Thyroid gland (tissue), 4 donors: Measurements from ENCODE around the gene CYBC1.

Experiments used
- POLR2A ChIP-seq, 2 donors: fragments of 450-650 bp; IDR thresholded peaks; one replicate each; pipeline ENCODE4 v1.6.1; 2017; ENCODE audit warnings: antibody characterized with exemption in 2 of 2, mild to moderate bottlenecking in 2 of 2, moderate library complexity in 1 of 2
- TF ChIP-seq, protein P1 (sequence below), 6 experiments: fragments of 200-600 bp in 3 of 6; fragments of 450-650 bp in 3 of 6; sonication (generic) in 3 of 6; IDR thresholded peaks; one replicate each; pipeline ENCODE4 v1.5.1; 2016 to 2019; ENCODE audit warnings: antibody characterized with exemption in 6 of 6, mild to moderate bottlenecking in 2 of 6, inconsistent platforms in 1 of 6, moderate library complexity in 1 of 6

DNA sequence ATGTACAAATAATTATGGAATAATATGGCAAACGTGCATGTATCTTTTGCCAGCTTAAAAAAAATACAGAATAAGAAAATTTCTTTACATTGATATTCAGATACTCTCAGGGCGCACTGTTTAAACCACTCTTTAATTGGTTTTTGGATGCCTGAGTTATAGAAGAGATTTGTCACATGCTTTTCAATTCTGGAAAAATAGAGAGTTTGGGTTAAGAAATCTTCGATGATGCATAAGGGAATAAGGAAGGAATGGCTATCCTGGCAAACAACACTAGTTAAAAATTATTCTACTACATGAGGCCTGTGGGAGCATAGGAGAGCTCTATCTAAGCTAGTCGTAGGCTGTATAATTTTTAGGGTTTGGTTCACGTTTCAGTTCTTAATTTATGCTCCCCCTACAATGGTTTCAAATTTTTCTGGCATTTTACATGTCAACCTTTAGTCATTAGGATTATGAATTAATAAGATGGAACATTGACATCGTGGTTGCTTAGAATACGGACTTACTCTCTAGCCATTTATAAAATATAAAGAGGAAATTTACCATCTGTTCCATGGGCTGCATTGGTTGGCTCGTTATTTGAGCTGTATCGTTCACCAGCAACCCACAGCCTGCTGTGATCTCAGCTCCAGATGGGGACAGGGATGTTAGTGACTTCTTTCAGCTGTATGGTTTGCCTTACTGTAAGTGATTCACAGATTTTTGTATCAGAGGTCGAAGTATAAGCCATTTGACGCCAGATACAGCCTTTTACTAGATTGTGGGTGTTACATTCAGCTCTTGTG lies 23.9 kb upstream of the CYBC1 start:
- TF ChIP-seq, protein P1, sequence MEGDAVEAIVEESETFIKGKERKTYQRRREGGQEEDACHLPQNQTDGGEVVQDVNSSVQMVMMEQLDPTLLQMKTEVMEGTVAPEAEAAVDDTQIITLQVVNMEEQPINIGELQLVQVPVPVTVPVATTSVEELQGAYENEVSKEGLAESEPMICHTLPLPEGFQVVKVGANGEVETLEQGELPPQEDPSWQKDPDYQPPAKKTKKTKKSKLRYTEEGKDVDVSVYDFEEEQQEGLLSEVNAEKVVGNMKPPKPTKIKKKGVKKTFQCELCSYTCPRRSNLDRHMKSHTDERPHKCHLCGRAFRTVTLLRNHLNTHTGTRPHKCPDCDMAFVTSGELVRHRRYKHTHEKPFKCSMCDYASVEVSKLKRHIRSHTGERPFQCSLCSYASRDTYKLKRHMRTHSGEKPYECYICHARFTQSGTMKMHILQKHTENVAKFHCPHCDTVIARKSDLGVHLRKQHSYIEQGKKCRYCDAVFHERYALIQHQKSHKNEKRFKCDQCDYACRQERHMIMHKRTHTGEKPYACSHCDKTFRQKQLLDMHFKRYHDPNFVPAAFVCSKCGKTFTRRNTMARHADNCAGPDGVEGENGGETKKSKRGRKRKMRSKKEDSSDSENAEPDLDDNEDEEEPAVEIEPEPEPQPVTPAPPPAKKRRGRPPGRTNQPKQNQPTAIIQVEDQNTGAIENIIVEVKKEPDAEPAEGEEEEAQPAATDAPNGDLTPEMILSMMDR (IDR thresholded peaks at IDR 0.05) = no peak
- TF ChIP-seq POLR2A (IDR thresholded peaks at IDR 0.05) = no peak
